HG02943 (cell line): ENCODE data around the gene AIM2.
"Not testable (repeated sequence)": the region's sequence is repeated elsewhere in the genome, so short reads cannot be mapped to it uniquely, and the experiment has no call there.

Source experiments
- ATAC-seq: cut with Tn5 transposase; IDR thresholded peaks from one replicate; pipeline ENCODE4 v1.9.1; 2021; ENCODE audit warnings: mild to moderate bottlenecking, low read depth, moderate library complexity; ENCODE audit not compliant: unreplicated experiment

The AIM2 gene

GRCh38 chr1:159076438-159077119, at the start of gene AIM2:
AIM2 (minus strand) TSS chr1:159076766; CDS start chr1:159073499, 3,267 bp downstream.
- ATAC-seq = peak; percentile 90

- ATAC-seq = no peak
These were observed 47.0 kb upstream of the AIM2 start for GRCh38 chr1:159123587-159123986.

DNA sequence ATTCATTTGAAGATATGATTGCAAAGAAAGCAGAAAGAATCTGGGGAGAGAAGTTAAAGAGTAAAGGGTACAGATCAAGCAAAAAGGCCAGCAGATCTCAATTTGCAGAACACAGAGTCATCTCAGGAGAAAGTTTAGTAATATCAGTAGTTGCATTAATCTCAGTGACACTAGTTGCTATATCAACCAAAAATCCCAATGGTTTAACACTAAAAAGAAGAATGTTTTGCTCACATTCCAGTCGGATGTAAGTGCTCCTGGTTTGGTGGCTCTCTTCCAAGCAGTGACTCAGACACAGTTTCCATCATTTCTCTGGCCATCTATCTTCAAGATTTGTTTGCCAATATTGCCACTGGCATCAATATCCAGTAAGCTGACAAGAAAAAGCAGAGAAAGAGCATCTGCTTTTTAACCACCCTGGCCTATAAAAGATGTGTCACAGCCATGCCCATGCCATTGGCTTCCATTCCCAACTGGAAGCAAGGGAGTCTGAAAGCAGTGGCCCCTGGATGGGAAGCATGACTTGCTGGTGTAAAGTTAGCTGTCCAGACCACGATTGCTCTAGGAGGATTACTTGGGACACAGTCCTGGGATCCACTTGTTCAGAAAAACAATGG, 45.5 kb upstream of the AIM2 start:
- no peak for ATAC-seq

DNA sequence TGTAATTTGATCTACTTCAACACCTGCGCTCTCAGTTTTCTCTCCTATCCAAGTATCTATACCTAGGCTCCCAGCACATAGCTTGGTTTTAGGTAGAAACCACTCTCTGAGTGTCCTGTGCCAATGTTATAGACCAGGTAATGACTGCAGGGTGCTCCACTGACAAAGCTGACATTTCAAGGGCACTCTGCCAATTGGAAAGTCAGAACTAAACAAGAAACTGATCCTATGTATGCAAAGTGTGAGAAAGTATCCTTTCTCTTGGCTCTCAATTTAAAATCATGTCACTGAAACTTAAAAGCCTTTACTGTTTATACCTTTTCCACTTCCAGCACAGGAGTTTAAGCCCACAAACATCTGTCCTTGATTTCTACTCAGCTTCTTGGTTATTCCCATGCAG, 45.0 kb upstream of the AIM2 start:
- ATAC-seq = peak; percentile 51

DNA sequence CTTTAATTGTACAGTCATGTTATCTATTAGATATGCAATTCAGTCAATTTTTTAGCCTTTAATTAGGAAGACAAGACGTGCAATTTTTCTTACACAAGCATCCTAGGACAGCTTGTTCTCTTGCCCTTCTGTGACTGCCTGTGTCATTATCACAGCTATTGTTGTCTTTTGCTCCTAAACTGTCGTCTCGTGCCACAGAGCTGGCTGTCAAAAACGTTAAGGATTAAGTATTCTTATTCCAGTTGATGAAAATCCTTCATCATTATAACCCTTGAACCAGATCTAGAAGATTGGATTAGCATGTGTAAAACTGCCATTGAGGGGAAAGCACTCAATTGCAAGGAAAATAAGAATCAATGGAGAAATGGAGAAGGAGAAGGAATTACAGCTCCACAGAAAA, 43.8 kb upstream of the AIM2 start:
- ATAC-seq = no peak

DNA sequence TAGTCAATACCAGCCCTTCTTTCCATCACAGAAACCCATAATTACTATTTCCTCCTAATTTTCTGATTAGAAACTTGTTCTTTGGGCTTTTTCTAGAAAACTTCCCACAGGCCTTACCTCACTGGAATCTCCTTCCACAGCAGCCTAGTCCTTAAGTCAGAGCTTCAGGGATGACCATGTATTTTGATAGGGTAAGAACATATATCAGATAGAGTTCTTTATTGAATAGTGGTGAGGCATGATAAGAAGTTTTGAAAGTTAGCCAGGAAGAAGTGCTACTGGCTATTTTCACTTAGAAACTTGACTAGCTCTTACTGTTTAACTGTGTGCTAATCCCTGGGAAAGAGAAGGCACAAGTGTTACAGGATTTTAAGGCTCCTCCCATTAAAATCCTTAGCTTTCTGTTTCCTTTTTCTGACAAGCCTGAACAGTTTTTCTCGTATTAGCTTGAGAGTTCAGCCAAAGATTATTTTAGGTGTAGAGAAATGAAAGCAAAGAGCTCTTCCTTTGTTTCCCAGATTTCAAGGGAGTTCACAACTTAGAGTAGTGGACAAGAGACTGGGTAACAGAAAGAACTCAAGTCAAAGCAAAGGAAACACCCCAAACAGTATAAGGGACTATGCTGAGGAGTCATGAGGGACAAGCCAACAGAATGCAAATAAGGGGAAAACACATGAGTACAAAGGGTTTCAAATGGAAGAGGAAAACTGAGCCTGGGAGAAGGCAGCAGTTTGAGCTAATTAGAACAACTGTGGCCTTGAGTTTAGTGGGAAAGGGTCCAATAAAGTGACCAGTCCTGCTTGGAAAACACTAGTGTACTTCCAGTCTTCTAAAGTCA, 37.2 kb upstream of the AIM2 start:
- no peak for ATAC-seq

GRCh38 chr1:159103021-159103420, 26.5 kb upstream of the AIM2 start:
- ATAC-seq = not testable (repeated sequence)

DNA sequence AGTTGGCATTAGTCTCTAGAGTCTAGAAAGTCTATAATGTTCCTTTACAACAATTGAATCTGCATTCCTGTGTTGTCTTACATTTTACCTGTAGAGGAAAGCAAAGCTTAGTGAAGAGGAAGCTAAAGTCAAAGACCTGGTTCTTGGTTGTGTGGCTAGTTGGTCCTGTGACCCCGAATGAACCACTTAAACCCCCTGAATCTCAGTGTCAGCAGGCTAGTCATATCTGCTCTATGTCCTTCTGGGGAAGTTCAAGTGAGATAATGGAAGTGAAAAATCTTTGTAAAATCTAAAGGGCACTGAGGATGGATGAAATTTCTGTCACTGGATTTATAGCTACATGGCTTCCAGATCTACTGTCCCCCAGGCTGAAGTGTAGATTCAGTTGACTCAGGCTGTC, 24.0 kb upstream of the AIM2 start:
- no peak for ATAC-seq

DNA sequence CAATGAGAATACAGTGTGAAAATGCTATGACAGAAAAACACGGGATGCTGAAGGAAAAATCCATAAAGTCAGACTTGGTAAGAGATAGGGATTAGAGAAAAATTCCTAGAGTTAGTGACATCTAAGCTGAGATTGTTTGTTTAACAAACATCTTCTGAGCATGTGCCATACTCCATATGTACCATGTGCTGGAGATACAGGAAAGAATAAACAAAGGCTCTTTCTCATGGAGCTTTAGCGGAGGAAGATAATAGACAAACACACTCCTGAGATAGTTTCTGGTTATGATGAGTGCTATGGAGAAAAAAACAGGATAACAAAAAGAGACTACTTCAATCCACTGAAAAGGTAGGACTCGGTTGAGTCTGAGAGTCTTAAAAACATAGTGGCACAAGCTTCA, 22.0 kb upstream of the AIM2 start:
- ATAC-seq = no peak

- ATAC-seq = no peak
These were observed 15.6 kb upstream of the AIM2 start for GRCh38 chr1:159092036-159092760.

DNA sequence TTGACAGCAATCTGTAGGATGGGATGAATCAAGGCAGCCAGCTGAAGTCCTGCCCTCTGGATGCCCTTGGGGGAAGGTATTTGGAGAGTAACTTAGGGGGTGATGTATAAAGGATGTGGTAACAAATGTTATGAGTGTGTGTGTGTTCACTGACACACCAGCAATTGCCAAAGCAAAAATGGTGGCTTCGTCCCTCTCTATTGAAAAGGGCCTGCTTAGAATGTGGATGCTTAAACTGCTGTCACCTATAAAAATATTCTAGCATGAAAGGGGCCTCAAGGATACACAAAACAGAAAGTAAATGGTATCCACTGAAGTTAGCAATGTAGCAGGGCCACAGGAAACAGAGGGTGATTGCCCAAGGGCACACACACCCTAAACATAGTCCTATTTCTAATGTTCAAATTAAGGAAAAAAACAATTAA, 15.1 kb upstream of the AIM2 start:
- no peak for ATAC-seq

DNA sequence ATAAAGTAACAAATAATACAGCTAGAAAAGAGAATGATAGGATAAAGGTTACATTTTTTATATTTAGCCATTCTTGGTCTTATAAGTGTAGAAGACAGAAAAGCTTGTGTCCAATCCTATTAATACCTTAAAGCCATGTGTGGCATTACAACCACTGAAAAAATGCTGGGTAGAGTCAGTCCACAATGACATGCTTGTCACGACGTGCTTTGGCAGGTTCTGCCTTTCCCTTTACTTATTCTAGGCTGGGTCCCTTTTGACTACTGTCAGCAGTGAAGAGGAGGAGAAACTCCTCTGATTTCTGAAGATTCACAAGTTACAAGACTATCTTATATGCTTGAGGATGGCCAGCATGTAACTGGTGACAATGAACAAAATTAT, 14.6 kb upstream of the AIM2 start:
- no peak for ATAC-seq

DNA sequence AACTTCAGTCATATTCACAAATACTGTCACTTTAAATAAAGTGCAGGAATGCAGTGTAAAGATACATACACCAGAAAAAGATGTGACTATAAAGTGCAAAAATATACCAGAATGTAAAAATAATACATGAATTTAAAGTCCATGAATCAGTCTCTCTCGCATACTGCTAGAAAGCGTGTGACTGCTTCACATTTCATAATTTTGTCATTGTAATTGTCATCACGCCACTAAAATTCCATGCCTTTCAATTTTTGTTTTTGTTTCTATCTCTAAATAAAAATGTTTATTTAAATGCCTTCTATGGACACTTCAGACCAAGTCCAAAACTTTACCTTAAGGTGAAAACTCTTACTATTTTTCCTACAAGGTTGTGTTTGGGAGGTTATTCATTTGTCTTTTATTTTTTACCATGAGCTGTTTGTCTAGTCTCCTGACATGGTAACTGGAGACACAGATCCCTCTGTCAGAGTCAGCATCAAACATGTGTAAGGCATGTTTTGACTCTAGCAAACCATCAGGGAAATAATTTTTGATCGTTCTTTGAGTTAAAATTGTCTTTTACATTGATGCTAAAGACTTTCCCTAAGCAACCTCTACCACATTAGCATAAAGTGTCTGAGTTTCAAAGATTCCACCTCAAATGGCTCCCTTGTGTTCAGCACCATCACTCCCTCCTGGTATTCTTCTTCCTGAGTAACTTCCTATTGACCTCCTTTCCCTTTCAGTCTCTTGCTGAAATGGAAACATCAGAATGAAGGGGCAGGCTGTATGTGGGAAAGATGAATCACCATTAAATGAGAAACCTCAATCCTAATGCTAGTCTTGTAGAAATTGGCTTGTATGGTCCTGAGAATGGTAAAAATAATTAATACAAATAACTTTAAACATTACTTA, 14.0 kb upstream of the AIM2 start:
- ATAC-seq = no peak

GRCh38 chr1:159089184-159089791, 12.7 kb upstream of the AIM2 start:
- ATAC-seq = no peak

- no peak for ATAC-seq
These were observed 12.1 kb upstream of the AIM2 start for GRCh38 chr1:159088546-159089183.

GRCh38 chr1:159088050-159088449, 11.5 kb upstream of the AIM2 start:
- no peak for ATAC-seq

GRCh38 chr1:159084867-159085266, 8.3 kb upstream of the AIM2 start:
- ATAC-seq = no peak

- no peak for ATAC-seq
These were observed 7.6 kb upstream of the AIM2 start for GRCh38 chr1:159084152-159084551.

DNA sequence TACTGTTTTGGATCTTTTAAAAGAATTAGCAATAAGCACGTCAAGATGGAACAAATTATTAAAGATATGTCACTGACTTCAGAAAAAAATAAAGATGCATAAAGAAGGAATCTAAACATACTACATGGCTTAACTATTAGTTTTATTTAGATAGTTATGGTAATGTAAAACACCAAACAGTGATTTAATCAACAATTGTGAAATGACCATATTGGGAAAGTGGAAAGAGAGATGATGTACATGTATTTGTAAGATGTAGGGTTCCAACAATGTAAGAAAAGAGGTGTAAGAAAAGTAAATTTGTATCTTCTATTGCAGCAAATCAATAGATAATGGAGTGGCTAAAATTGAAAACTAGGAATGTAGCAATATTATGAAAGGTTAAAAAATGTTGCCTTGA, 6.4 kb upstream of the AIM2 start:
- ATAC-seq = no peak
